ENCODE data around the gene SLA2.
"Not testable (repeated sequence)": the region's sequence is repeated elsewhere in the genome, so short reads cannot be mapped to it uniquely, and the experiment has no call there.

Gene SLA2

DNA sequence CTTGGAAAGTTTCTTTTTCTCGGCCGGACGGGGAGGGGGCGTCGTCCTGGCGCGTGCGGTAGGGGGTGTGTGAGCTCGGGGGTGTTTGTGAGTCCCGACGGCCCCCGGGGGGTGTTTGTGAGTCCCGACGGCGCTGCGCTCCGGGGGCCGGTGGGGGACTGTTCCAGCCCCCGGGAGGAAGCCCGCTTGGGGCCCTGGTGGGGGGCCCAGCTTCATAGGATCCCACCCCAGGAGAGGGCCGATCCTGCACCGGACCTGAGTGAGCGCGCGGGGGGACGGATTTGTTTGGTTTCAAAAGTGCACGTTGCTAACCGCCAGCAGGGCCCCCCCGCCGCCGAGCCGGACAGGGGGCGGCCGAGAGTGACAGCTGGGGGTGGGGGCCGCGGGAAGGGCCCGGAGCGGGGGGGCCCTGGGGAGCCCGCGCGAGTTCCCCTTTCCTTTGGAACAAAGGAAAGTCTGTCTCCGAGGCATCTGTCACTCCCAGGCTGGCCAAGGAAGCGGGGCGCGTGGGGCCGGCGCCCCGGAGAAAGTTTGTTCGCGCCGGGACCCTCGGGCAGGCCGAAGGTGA is 72.1 kb downstream of the SLA2 start:
- DNase-seq = peak; percentile 19 to 40

DNA sequence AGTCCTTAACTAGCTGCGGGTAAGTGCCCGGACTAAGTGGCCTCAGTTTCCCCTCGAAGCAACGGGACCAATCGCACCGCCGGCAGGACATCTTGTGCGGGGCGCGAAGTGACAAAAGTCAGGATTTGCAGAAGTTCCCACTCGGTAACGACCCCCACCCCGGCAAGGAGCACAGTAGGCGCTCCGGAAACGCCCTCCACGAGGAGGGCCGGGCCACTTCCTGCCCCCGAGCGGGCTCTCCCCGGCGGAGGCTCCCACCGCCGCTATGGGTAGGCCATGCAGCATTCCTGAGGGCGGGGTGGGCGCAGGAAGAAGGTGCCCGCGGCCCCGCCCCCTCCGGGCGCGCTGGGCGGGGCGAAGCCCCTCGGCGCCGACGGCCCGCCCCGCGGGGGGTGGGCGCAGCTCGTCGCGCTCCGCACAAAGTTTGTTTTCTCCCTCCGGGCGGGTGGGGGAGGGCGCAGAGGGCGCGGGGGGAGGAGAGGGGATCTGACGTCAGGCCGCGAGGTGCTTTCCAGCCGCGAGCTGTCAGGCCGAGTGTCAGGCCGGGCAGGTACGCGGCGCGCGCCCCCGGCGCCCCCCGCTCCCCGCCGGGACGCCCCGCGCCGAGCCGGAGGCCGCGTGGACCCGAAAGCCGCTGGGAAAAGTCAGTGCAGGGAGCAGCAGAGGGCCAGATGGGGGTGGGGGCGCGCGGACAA is 72.7 kb downstream of the SLA2 start, which contains the start of gene TGIF2:
TSS of gene TGIF2 (plus strand) at position 495 of the 695 bp plus-strand sequence. CDS start 5,178 bp downstream, outside the sequence.
- DNase-seq = peak; percentile 85 to 86

DNA sequence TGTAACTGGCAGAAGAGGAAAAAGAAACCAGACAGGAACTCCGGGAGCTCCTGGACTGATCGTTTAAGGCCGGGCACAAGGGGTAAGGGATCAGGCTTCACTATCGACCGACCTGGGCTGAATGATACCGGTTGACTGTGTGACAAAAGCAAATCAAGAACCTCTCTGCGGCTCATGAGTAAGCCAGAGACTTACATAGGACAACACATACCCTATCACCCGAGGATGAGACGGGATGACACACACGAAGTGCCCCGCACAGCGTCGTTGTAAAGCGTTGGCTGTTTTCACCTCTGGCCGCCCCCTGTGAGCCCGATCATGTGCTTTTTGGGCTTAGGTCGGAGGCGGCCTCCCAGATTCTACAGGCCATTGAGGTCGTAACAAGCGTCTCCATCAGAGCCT is 73.3 kb downstream of the SLA2 start:
- peak; percentile 70 to 76 for DNase-seq

DNA sequence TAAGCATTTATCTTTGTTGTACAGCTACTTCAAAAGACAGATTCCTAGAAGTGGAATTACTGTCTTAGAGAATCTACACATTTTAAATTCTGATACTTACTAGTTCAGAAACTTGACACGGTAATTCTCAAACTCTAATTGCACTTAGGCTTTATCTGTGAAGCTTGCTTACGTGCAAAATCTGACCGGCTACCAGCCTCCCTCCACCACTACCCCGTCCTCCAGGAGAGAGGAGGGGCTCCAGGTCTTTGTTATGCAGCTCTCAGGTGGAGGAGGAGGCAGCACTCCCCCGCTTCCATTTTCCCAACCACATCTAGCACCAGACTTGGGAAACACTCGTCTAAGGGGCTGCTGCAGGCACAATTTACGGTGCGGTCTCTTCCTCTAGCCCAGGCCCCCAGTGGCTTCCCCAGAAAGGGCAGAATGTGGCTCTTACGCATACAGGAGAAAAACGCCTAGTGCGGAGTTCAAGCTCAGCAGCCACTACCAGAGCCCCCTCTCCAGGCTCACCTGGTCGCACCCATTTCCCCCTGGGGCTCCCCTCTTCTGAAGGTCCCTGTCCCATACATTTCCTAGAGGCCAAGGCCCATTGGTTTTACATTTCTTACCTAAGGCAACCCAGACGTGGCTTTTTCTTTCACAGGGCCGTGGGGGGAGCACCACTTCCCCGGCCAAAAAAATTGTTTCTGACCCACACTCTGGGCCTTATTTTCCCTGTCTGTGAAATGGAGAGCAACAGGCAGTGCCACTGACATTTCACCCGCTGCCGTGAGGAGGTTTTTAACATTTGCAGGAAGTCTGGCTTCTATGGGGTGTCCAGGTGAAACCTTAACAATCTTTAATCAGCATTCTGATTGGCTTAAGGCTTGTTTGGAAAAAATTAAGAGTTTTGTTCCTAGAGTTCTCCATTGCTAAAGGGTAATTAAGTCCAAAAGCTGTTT is 74.2 kb downstream of the SLA2 start:
- DNase-seq = no peak

DNA sequence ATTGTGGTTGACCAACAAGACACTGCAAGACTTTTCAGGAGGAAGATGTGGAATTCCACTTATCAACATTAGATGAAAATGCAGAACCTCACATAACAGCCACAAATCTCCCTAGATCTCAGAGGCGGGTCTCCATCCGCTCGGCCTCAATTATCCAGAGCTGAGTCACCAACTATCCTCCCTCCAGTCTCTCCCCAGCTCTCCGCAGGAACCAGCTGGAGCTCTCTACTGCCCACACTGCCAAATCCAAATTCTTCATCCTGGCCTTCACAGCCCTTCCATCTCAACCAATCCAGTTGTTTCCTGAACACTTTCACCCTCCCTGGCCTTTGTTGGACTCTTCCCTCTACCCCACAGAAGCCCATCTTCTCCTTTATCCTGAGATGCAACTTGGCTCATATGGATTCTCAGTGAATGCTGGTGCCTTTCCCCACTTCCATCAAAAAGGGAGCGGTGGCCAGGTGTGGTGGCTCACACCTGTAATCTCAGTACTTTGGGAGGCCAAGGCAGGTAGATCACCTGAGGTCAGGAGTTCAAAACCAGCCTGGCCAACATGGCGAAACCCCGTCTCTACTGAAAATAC is 76.1 kb downstream of the SLA2 start:
- DNase-seq = no peak

DNA sequence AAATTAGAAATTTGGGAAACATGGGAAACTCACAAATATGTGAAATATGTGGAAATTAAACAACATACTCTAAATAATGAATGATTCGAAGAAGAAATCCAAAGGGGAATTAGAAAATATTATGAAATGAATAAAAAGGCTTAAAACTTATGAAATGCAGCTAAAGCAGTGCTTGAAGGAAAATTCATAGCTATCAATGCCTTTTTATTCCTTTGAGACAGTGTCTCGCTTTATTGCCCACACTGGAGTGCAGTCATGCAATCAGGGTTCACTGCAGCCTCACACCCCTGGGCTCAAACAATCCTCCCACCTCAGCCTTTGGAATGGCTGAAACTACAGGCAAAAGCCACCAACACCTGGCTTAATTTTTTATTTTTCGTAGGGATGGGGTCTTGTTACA is 80.5 kb downstream of the SLA2 start:
- no peak for DNase-seq

DNA sequence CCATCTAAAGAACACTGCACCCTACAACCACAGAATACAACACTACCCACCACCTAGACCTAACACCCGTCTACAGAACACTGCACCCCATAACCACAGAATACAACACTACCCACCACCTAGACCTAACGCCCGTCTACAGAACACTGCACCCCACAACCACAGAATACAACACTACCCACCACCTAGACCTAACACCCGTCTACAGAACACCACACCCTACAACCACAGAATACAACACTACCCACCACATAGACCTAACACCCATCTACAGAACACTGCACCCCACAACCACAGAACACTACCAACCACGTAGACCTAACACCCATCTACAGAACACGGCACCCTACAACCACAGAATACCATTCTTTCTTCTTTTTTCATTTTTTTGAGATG is 81.3 kb downstream of the SLA2 start:
- not testable (repeated sequence) for DNase-seq

DNA sequence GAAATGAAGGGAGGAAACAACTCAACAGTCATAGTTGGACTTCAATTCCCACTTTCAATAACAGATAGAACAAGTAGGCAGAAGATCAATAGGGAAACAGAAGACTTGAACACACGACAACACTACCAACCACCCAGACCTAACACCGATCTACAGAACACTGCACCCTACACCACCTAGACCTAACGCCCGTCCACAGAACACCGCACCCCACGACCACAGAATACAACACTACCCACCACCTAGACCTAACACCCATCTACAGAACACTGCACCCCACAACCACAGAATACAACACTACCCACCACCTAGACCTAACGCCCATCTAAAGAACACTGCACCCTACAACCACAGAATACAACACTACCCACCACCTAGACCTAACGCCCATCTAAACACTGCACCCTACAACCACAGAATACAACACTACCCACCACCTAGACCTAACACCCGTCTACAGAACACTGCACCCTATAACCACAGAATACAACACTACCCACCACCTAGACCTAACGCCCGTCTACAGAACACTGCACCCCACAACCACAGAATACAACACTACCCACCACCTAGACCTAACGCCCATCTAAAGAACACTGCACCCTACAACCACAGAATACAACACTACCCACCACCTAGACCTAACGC is 81.8 kb downstream of the SLA2 start:
- DNase-seq = not testable (repeated sequence)

DNA sequence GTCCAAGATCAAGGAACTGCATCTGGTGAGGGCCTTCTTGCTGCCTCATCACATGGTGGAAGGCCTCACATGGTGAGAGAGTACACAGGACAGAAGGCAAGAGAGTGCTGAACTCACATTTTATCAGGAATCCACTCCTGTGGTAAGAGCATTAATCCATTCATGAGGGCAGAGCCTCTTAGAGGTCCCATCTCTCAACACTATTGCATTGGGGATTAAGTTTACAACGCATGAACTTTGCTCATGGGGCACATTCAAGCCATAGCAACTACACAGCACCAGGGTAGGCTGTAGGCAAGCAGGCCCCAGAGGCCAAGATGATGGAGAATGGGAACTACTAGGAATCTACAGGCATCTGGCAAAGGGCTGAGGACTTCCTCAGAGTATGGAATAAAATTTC is 82.6 kb downstream of the SLA2 start:
- DNase-seq = no peak

DNA sequence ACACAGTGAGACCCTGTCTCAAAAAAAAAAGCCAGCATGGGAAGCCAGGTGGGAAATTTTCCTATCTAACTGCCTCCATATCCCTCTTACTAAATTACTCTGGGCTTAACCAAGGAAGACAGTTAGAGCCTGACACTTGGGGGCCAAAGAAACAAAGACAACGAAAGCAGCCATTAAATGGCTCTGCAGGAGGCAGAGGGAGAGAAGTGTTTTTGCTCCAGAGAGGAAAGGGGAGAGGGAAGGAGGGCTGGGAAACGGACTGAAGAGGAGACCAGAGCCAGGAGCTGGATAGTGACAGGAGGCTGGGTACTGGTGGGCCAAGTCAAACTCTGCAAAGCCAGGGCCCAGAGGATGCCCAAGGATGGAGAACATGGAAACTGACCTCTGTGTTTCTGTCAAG is 83.3 kb downstream of the SLA2 start:
- no peak for DNase-seq

All from activated CD4-positive, alpha-beta T cell treated with anti-CD3 and anti-CD28 coated beads, Interleukin-2, amount 50 U/mL, for 48 hours (primary cell).